Endothelial cell (in vitro differentiated cells): ENCODE results near the gene GUCD1. TPM values are rescaled to one million over a fixed set of nuclear protein-coding genes. Genes with fewer than 3 reads are reported as not detected.

ENCODE experiments used
- DNase-seq: peaks from one replicate; pipeline ENCODE4 v3.0.0; 2021; ENCODE audit warnings: low spot score
- H3K27ac Mint-ChIP-seq: one replicate; pipeline ENCODE4 v1.8.0; 2021; ENCODE audit warnings: mixed read lengths, inconsistent platforms; ENCODE audit not compliant: unreplicated experiment
- H3K27me3 Mint-ChIP-seq: one replicate; pipeline ENCODE4 v1.8.0; 2021; ENCODE audit warnings: mild to moderate bottlenecking, moderate library complexity, mixed read lengths, inconsistent platforms; ENCODE audit not compliant: unreplicated experiment
- H3K36me3 Mint-ChIP-seq: one replicate; pipeline ENCODE4 v1.8.0; 2021; ENCODE audit warnings: mild to moderate bottlenecking, low read depth, mixed read lengths, inconsistent platforms; ENCODE audit not compliant: unreplicated experiment
- H3K4me1 Mint-ChIP-seq: one replicate; pipeline ENCODE4 v1.8.0; 2021; ENCODE audit warnings: mild to moderate bottlenecking, mixed read lengths, inconsistent platforms; ENCODE audit not compliant: unreplicated experiment
- H3K4me3 Mint-ChIP-seq: one replicate; pipeline ENCODE4 v1.8.0; 2021; ENCODE audit warnings: mild to moderate bottlenecking, mixed read lengths, inconsistent platforms; ENCODE audit not compliant: unreplicated experiment
- H3K9me3 Mint-ChIP-seq: one replicate; pipeline ENCODE4 v1.8.0; 2021; ENCODE audit warnings: mixed read lengths, inconsistent platforms; ENCODE audit not compliant: unreplicated experiment
- CTCF ChIP-seq: fragments of 200-600 bp; sonication (generic); IDR thresholded peaks from one replicate; pipeline ENCODE4 v1.5.0; 2021; ENCODE audit warnings: antibody characterized with exemption; ENCODE audit not compliant: unreplicated experiment
- total RNA-seq: library from RNA; stranded (reverse); fragmentation: NEBNext Ultra II Directional; extraction: Animal tissue kit (Norgen Biotek cat#: 25700); gene quantifications from one replicate; pipeline ENCODE4 v1.2.1, GENCODE V29; 2021; ENCODE audit not compliant: unreplicated experiment

Gene GUCD1
- total RNA-seq, 1 donor from 2014 or later: 83.8 TPM

- no peak for DNase-seq
- no peaks in the 10 kb centered on the region for H3K9me3 Mint-ChIP-seq
- H3K4me3 Mint-ChIP-seq: no peak overlapping the region
- peak; percentile 8 for TF ChIP-seq CTCF
- H3K27me3 Mint-ChIP-seq: peaks cover 14% of the 10 kb centered on the region
- H3K36me3 Mint-ChIP-seq: peaks cover 10% of the 10 kb centered on the region
- peaks cover 43% of the 10 kb centered on the region for H3K4me1 Mint-ChIP-seq
- no peak overlapping the region for H3K27ac Mint-ChIP-seq
Measured at GRCh38 chr22:24499706-24500276, 55.1 kb downstream of the GUCD1 start.

GRCh38 chr22:24498824-24499223, 56.1 kb downstream of the GUCD1 start:
- Mint-ChIP-seq H3K27ac (no peak overlapping the region), H3K36me3 (peaks cover 10% of the 10 kb centered on the region), H3K4me1 (peaks cover 43% of the 10 kb centered on the region), H3K27me3 (peaks cover 14% of the 10 kb centered on the region), H3K9me3 (no peaks in the 10 kb centered on the region), H3K4me3 (no peak overlapping the region)
- no peak for TF ChIP-seq CTCF
- DNase-seq: no peak

DNA sequence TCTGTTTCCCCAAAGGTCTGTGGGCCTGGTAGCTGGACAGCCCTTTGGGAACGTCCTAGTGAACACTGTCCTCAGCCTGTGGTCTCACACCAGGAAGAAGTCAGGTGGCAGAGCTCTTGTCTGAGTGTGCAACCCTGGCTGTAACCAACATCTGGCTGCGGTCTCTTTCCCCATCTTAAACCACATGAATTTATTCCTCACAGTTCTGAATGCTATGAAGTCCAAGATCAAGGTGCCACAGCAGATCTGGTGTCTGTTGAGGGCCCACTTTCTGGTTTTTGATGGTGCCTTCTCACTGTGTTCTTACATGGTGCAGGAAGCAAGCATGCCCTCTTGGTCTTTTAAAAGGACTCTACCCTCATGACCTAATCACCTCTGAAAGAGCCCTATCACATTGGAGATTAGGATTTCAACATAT, 57.1 kb downstream of the GUCD1 start:
- TF ChIP-seq CTCF: no peak
- peaks cover 10% of the 10 kb centered on the region for H3K36me3 Mint-ChIP-seq
- H3K9me3 Mint-ChIP-seq: no peaks in the 10 kb centered on the region
- no peak overlapping the region for H3K4me3 Mint-ChIP-seq
- DNase-seq: no peak
- no peak overlapping the region for H3K27ac Mint-ChIP-seq
- peaks cover 13% of the 10 kb centered on the region for H3K27me3 Mint-ChIP-seq
- peaks cover 34% of the 10 kb centered on the region for H3K4me1 Mint-ChIP-seq

DNA sequence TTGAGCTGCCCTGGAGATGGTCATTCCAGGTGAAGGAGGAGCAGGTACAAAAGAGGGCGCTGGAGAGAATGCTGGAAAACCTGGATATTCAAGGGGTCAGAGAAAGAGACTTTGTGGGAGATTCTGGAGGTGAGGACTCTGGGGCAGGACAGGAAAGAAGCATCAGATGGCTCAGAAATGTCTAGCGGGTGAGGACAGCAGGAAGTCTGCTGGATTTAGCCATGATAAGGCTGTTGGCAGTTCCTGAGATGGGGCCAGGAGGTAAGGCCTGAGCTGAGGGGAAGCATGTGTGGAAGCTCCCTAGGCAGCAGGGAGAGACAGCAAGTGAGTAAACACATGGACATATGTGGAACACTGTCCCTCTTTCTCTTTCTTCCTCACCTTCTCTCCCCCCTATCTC, 58.3 kb downstream of the GUCD1 start:
- Mint-ChIP-seq H3K27ac (no peak overlapping the region), H3K9me3 (no peaks in the 10 kb centered on the region), H3K36me3 (peaks cover 10% of the 10 kb centered on the region), H3K4me3 (no peak overlapping the region), H3K27me3 (peaks cover 10% of the 10 kb centered on the region), H3K4me1 (peaks cover 27% of the 10 kb centered on the region)
- TF ChIP-seq CTCF: no peak
- DNase-seq: no peak

- peaks cover 10% of the 10 kb centered on the region for H3K36me3 Mint-ChIP-seq
- peaks cover 24% of the 10 kb centered on the region for H3K4me1 Mint-ChIP-seq
- no peaks in the 10 kb centered on the region for H3K9me3 Mint-ChIP-seq
- no peak for TF ChIP-seq CTCF
- H3K4me3 Mint-ChIP-seq: no peak overlapping the region
- no peak overlapping the region for H3K27ac Mint-ChIP-seq
- no peak for DNase-seq
- peaks cover 10% of the 10 kb centered on the region for H3K27me3 Mint-ChIP-seq
Measured at GRCh38 chr22:24496234-24496633, 58.7 kb downstream of the GUCD1 start.
